SHP77 treated with DMSO at 0.1 percent for 48 hours (cell line): ENCODE measurements around the gene MAPRE2.

ENCODE experiments used
- DNase-seq: peaks from one replicate; lab custom pipeline; 2025; lab: John Stamatoyannopoulos, UW

Gene MAPRE2

DNA sequence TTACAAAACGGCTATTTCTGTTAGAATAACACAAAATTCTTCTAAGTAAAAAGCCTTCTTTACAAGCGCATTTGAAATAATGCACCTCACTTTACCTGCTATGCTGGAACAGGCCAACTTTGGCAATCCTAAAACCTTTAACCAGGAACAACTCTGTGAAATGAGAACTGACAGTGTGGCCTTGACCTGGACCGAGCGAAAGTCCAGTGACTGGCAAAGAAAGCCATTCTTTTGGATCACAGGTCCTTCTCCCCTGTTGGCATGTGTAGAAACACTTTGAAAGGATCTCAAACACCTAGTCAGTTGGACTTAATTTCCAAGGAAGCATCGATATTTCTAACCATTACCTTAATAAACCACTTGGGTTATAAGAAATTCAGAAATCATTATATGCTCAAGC is 21.2 kb downstream of the MAPRE2 start:
- no peak for DNase-seq

DNA sequence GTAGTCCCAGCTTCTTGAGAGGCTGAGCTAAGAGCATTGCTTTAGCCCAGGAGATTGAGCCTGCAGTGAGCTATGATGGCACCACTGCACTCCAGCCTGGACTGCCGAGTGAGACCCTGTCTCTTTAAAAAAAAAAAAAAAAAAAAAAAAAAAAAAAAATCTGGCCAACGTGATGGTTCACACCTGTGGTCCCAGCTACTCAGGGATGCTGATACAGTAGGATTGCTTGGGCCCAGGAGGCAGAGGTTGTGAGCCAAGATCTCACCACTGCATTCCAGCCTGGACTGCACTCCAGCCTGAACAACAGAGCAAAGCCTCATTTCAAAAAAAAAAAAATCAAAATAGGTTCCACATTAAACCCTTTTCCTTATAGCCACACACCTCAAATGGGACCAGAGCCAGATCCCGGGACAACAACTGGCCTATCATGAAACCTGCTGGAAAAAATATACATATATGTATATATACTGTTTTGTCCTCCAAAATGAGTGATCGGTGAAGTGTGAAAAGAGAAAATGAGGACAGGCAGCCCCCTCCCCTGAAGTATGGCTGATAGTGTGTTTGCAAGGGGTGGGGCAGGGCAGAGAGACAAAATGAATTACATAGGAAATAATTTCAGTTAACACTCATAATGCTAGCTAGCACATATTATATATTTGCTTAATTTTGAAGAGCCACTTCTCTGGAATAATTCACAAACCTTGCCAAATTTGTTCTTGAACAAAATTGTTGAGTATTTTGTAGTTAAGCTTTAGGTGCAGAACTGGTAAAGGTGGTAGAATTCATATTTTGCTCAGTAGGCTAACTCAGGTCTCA is 22.9 kb downstream of the MAPRE2 start:
- DNase-seq = no peak

DNA sequence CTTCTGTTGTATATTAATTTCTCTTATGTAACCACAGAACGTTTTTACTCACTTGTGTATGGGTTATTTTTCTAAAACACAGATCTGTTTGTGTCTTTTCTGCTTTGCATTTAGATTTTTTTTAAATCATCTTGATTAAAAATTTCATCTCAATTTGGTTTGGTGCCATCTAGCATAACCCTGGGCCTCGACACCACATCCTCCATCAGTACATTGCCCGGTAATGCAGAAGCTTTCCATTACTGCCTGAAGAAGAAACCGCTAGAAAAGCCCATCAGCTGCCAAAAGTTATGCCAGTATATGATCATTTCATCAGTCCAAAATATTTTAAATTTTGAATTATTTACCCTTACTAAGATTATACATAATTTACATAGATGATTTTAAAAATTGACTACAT is 26.2 kb downstream of the MAPRE2 start:
- no peak for DNase-seq

DNA sequence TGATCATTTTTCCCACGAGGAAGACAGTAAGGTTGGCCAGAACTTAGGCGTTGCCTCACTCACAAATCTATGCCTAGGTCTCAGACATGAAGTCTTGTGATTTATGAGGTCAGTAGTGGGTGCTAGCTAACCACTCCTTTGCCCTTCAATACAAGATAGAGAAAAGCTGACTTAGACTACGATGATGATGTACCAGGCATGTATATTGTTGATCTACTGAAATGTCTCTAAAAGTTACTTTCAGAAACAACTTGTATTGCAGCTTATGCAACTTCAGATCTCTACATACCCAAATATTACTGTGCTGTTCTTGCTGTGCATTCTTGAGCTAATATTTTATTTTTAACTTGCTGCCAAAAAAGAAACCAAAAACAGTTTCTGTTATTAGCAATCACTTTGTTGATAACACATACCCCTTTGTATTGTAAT is 30.6 kb downstream of the MAPRE2 start:
- no peak for DNase-seq

DNA sequence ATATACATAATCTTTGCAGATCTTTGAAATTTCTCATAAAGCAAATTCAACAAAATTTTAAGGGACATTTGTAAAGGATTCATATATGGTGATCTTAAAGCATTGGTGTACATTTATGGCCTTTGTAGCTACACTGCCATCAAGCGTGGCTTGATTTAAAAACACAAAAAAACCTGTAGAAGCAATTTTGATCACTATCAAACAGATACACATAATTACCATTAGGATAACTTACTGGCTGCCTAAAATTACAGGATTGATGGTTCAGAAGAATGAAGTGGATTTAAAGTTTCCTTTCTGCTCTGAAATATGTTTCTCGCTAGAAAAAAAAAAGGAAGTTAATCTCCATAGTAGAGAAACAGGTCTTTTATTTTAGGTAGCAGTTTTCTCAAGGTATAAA is 31.4 kb downstream of the MAPRE2 start:
- no peak for DNase-seq

DNA sequence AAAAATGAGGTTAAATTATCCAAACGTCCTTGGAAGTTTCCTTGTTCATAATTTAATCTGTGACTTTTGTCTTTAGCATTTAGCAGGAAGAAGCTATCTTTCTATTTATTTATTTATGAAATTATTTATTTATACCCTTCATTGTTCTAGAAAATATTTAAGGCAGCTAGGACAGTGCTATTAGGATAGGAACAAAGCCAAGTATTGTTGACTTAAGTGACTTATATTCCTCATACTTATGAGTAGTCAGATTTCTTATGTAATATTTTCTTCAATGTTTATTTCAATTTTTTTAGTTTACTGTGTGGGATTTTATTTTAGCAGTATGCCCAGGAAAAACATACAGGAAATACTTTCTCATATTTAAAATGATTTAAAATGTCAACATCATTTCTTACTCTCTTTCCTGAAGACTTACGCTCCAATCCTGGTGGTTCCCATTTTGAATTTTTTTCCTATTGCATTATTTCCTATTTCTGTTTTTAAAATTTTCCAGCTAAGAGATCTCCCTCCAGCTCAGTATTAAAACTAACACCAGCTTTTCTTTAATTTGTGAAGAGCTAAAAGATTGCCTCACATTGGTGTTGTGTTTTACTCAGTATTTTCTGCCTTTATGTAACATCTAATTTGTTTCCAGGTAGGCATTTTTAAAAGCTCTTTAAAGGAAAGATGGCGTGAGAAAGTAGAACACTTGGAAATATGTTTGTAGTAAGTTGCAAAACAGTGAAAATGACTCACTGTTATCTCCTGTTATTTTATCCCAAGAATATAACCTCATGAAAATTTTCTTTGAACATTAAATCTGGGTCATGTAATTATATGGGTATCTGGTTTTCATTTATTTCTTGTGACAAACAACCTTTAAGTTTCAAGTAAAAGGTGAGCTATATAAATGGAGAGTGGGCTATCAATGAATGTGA is 32.2 kb downstream of the MAPRE2 start:
- DNase-seq = no peak

DNA sequence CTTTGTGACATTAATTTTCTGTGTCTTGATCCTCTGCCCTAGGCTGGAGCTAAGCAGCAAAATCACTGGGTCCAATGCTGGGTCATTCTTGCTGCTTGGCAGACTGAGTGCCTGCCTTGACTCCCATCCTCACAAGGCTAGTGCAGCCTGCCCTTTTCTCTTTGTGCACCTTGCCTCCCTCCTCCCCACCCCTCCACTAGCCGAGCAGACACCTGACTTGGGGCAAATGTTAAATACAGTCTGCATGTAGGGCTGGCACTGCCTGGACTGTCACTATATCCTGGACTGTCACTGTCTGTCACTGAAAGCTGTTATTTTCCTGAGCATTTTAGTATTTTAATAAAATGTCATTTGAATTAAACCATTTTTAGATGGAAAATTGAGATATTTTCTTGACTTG is 33.4 kb downstream of the MAPRE2 start:
- DNase-seq = no peak

DNA sequence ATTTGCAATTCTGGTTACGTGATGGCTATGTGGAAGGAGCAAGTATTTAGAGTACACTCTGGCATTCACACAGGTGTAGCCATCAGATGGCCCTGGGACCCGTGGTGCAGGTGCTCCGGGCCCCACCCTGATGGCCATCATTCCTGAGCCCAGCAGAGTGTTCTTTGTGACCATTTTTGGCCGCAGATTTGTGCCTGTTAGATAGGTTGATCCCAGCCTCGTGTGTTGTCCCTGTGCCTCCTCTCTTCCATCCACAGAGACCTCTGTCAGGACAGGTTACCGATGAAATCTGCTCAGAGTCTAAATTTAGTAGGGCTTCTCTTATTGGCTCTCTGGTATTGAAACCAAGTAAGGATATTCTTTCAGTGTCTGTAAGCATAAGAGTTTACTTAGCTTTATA is 33.9 kb downstream of the MAPRE2 start:
- DNase-seq = no peak

DNA sequence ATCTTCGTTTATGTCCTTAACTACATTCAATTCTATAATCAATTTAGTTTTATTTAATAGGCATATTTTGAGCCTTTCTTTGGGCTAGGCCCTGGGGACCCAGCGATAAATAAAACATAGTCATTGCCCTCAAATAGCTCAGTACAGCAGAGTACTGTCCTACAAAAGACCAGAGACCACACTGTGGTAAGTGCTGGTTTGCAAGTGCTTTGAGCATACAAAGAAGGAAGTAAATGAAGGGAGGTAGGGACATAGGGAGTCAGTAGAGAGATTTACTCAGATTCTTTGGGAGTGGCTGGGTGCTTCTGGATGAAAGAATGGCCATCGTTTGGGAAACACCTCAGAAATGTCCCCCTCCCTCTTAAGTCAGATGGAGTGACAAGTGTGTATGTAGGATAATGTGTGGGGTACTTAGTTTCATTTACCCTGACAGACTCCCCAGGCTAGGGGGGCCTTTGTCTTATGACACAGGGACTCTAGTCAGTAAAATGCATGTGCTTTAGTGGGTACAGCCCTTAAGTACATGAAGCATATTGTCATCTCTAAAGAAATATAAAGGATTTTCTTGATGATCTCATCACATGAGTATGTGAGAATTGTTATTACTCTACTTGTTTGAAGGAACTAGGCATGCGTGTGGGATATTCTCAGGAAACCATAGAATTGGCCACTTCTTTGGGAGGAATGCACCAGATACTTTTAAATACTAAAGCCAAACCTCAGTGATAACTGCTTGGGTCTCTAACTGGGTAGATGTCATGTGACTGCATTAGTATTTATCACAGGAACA is 35.1 kb downstream of the MAPRE2 start:
- DNase-seq = no peak

DNA sequence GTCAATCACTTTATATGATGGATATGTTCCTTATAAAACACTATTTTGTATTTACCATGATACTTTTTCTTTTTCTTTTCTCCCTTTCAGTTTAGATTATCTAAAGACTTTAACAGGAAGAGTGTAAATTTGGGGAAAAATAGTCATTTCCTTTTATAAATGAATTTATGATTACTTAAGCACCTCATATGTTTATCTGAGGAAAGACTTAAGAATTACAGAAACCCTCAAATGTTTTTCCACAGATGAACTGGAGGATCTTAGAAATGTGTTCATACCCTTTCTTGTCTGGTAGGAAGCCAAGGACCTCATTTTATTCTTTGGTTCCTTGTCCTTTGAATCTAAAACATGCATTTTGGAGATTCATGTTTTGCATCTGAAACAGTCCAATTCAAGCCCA is 36.7 kb downstream of the MAPRE2 start:
- no peak for DNase-seq

DNA sequence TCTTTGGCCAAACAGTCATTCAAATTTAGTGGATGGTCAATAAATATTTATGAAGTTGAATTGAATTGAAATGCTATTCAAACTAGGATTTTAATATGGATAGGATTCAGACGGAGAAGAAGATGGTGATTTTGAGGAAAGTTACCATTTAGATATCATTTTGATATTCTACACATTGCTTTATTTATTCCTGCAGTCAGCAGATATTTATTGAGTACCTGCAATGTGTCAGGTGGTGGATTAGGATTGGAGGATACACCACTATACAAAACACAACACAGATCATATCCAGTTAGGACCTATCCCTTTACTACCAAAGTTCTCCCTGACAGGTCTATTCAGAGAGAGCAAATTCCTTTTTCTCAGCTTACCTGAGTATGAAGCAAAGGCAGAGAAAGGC is 38.8 kb downstream of the MAPRE2 start:
- no peak for DNase-seq

DNA sequence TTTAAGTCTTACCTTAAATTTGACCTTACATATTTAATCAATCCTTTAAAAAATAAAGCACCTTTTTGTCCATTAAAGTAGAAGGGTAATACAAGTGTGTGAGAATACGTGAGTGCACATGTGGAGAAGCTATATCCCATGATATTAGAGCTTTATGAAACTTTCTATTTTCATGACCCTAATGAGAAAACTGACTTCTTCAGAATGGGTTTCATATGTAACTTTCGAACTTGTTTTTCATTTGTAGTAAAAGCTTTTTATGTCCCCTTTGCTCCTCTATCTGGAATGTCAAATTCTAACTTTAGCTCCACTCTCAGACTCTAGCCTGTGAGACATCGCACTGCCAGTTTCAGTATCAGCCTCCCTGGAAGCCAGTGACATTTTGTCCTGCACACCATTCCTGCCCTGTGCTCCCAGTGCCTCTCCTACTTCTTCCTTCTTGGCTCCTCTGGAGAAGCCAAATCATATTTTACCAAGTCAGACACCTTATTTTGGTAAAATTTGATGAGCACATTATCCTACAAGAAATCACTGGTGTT is 42.0 kb downstream of the MAPRE2 start:
- no peak for DNase-seq

DNA sequence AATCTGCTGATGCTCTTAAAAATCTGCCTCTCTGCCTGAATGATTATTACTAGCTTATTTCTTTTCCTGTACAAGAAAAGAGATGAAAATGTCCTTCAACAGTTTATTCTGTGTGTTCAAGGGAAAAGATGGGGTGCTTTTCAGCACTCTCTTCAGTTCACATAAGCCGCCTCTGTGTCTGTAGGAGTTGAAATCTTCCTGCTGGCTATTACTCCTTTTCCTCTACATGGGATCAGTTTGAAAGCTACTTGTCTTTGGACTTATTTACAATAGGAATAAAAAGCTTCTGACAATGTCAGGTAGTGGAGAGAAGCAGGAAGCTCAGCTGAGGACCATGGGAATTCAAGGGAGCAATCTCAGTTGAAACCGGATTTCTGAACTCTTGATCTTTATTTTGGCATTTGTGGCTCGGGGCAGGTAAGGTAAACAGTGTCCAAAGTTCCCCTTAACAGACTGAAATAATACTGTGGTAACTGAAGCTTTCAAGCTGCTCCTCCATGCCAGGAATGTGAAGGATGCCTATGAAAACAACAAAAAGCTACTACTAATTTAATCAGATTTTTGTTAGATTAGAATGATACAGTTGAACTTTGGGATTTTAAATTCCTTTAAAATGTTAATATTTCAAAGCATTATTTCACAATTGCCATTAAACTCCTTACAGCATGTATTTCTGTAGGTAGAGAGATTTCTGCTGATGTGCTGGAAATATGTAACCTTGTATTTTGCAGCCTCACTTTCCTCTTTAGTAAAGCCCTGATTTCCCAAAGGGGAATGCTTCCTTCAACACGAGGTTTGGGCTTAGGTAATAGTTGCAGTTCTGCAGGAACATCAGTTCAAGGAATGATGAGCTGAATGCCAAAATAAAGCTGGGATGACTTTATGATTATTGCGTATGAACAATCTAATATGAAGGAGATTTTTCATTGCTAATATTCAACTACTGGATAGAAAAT is 43.6 kb downstream of the MAPRE2 start:
- no peak for DNase-seq

DNA sequence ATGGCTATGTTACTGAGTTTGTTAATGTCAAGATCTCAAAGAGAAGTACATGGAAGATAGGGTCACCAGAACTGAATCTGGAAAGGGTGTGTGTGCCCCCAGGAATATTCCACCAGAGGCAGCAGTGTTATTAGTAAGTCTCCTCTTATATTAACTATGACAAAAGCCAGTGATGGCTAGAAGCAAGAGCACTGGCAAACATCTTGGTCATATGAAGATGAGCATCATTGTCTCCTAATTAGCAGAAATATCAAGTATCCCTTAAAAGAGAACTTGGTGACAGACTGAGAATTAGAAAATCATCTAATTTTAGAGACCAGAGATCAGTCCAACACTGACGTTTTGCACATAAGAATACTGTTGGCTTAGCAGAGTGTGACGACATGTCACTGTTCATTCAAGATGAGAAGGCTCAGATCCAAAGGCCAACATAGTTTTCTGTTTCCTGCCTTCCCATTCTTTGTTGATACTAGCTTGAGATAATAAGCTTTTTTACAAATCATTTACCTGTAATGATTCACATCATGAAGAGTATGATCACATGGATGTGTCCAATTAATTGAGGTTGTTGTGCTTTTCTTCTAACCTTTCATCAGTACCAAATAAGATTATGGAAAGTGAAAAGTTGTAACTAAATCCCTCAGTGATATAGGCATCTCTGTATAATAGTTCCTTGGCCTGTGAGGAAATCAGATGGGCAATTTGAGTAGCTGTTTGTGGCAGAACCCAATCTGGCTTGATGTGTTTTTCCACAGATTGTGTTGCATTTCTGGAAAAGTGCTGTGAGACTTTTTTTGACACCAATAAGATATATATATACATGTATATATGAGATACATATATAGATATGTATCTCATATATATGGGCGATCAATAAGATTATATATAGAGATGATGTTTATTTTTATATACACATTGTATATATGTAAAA is 44.5 kb downstream of the MAPRE2 start:
- DNase-seq = no peak

DNA sequence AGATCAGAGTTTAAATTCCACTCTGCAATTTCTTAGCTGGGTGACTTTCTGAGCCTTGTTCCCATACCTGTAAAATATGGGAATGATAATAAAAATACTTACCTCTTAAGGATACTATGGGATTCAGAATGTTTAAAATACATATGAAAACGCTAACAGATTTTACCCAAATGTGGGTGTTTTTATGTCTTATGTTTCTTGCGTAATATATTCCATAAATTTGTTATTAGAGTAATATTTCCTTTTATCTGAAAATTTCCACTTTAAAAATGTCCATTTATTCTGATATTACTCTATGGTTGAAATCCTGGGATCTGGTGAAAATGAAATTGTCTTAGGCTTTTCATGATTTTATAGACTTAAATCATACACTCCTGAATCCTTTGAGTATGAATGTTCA is 45.5 kb downstream of the MAPRE2 start:
- DNase-seq = no peak

DNA sequence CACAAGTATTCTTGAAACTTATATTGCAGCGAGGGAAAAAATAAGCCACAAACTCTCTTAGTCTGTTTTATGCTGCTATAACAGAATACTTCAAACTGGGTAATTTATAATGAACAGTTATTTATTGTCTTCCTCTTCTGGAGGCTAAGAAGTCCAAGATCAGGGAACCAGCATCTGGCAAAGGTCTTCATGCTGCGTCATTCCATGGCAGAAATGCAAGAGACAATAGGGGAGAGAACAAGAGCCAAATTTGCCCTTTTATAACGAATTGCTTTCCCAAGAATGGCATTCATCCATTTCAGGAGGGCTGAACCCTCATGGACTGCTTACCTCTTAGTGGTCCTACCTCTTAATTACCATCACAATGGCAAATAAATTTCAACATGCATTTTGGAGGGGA is 46.5 kb downstream of the MAPRE2 start:
- no peak for DNase-seq

DNA sequence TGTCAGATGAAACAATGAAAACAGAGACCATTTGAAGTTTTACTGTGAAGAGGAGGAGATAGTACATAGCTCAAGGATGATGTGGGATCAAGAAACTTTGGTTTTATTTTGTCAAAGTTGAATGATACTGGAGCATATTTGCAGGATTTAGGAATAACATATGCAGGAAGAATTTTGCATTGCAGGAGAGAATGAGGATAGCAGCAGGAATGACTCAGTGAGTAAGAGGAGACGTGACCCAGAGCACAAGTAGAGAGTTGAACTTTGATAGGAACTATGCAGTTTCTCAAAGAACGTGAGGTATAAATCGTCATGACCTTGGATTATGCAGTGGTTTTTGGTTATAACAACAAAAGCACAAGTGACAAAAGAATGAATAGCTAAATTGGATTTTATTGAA is 47.7 kb downstream of the MAPRE2 start:
- no peak for DNase-seq

DNA sequence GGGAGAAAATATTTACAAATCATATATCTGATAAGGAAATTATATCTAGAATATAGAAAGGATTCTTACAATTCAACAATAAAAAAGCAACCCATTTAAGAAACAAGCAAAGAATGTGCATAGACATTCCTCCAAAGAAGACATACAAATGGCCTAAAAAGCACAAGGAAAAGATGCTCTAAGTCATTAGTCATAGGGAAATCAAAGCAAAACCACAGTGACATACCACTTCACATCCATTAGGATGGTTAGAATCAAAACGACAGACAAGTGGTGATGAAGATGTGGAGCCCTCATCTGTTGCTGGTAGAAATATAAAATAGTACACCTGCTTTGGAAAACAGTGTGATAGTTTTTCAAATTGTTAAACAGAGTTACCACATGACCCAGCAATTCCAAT is 48.2 kb downstream of the MAPRE2 start:
- no peak for DNase-seq

DNA sequence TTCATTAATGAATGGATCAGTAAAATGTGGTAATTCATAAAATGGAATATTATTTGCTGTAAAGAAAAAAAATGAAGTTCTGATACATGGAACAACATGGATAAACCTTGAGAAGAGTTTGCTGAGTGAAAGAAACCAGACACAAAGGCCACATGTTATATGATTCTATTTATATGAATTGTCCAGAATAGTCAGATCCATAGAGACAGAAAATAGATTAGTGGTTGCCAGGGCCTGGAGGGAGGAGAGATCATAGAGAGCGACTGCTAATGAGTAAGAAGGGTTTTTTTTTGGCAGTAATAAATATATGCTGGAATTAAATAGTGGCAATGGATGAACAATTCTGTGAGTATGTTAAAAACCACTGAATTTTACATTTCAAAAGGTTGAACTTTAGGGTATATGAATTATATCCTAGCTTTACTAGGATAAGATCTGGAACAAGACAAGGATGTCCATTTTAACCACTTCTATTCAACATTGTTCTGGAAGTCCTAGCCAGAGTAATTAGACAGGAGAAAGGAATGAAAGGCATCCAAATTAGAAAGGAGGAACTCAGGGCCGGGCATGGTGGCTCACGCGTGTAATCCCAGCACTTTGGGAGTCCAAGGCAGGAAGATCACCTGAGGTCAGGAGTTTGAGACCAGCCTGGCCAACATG is 48.8 kb downstream of the MAPRE2 start:
- no peak for DNase-seq
